GM10266 (cell line): ENCODE results near the gene THSD8.

Experiments used
- DNase-seq: peaks from one replicate; pipeline ENCODE4 v3.0.0; 2012; ENCODE audit errors: extremely low spot score
- CTCF ChIP-seq: IDR thresholded peaks from 2 replicates; pipeline ENCODE4 v1.5.1; 2012; ENCODE audit warnings: mild to moderate bottlenecking, low read depth; ENCODE audit not compliant: control insufficient read depth, insufficient read depth; ENCODE audit errors: missing control alignments

Gene THSD8

GRCh38 chr19:12801466-12802266 lies at the start of gene THSD8, which contains the start of gene PRDX2:
THSD8 (plus strand) TSS chr19:12802069; CDS start chr19:12802072, 3 bp downstream.
PRDX2 (minus strand) TSS chr19:12801800; CDS start chr19:12801261, 539 bp downstream.
- DNase-seq, result peak; percentile 85

GRCh38 chr19:12754465-12755196 lies 47.2 kb upstream of the THSD8 start:
- no peak for TF ChIP-seq CTCF
- no peak for DNase-seq

More at GRCh38 chr19:12801466-12802266, at the start of gene THSD8, which contains the start of gene PRDX2:
- TF ChIP-seq CTCF, result no peak

- DNase-seq, result no peak
- no peak for TF ChIP-seq CTCF
These were observed 45.6 kb upstream of the THSD8 start for GRCh38 chr19:12756150-12756883.

DNA sequence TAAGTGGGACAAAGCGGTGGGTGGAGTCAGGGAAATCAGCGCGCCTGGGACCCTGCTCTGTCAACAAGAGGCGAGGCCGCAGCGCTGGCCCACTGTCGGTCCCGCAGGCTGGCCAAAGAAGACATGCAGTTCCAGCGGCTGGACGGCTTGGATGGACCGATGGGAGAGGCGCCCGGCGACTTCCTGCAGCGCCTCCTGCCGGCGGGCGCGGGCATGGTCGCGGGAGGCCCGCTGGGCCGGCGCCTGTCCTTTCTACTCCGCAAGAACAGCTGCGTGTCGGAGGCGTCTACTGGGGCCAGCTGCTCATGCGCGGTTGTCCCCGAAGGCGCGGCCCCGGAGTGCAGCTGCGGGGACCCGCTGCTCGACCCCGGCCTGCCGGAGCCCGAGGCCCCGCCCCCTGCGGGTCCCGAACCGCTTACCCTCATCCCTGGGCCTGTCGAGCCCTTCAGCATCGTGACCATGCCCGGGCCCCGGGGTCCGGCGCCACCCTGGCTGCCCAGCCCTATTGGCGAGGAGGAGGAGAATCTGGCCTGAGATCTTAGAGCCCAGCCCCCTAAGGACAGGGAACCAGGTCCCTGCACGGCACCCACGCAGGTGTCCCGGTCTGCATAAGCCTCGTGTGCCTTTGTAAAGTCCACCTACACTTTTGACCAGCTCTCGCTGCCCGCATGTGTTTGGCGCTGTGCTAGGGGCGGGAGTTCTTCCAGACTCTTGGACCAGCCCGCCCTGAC lies 44.2 kb upstream of the THSD8 start:
- peak; percentile 89 for DNase-seq
- peak; percentile 81 for TF ChIP-seq CTCF

DNA sequence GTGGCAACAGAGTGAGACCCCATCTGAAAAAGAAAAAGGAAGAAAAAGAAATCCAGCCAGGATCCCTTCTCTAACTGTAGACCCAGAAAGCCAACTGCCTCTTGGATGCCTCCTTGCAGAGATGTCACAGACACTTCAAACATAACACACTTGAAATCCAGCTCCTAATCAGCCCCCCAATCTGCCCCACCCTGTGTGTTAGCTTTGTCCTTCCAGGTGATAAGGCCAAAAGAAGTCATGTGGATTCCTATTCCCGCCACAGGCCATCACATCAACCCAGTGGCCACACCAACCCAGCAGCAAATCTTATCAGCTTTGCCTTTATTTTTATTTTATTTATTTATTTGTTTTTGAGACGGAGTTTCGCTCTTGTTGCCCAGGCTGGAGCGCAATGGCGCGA lies 42.2 kb upstream of the THSD8 start:
- no peak for TF ChIP-seq CTCF
- no peak for DNase-seq

DNA sequence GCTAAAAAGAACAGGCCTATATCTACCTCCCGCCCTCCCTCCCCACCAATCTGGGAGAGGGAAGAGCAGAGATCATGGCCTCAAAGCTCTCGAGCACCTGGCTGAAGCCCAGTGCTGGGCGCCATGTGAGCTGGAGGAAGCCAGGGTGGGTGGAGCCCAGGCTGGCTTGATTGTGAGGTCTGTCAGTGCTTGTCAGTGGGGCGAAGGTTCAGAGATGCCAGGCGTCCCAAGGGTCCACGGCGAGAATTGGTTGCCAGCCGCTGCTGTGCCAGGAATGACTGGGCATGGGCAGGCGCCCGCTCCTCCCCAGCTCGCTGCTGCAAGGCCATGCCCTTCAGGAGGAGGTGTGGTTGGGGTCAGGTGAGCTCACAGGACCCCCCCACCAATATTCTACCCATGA lies 38.8 kb upstream of the THSD8 start:
- DNase-seq, result no peak
- no peak for TF ChIP-seq CTCF
